WTC11 (cell line): Measurements from ENCODE around the gene MDK.

Experiments used
- CBFB ChIP-seq: sonication (generic); formaldehyde crosslinking; IDR thresholded peaks from 2 replicates; pipeline ENCODE4 v1.8.1; 2022; ENCODE audit warnings: mild to moderate bottlenecking, low read depth, missing genetic modification reagents
- TF ChIP-seq, protein P1 (sequence below): sonication (generic); formaldehyde crosslinking; IDR thresholded peaks from 2 replicates; pipeline ENCODE4 v1.8.1; 2022; ENCODE audit warnings: mild to moderate bottlenecking, missing genetic modification reagents, moderate library complexity, borderline replicate concordance
- TF ChIP-seq, protein P2 (sequence below): fragments of 250-450 bp; sonication (Bioruptor Pico); IDR thresholded peaks from 2 replicates; pipeline ENCODE4 v1.9.0; 2021; ENCODE audit warnings: mild to moderate bottlenecking

GRCh38 chr11:46339816-46340215 is 41.7 kb upstream of the MDK start:
- TF ChIP-seq, protein P1, sequence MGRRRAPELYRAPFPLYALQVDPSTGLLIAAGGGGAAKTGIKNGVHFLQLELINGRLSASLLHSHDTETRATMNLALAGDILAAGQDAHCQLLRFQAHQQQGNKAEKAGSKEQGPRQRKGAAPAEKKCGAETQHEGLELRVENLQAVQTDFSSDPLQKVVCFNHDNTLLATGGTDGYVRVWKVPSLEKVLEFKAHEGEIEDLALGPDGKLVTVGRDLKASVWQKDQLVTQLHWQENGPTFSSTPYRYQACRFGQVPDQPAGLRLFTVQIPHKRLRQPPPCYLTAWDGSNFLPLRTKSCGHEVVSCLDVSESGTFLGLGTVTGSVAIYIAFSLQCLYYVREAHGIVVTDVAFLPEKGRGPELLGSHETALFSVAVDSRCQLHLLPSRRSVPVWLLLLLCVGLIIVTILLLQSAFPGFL (CRISPR knock-in tag), result no peak
- no peak for TF ChIP-seq CBFB (CRISPR knock-in tag)
- TF ChIP-seq, protein P2, sequence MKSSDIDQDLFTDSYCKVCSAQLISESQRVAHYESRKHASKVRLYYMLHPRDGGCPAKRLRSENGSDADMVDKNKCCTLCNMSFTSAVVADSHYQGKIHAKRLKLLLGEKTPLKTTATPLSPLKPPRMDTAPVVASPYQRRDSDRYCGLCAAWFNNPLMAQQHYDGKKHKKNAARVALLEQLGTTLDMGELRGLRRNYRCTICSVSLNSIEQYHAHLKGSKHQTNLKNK (CRISPR knock-in tag), result no peak
